Suprapubic skin (tissue), 3 donors: Measurements from ENCODE around the gene ZDHHC11.

Source experiments
- CTCF ChIP-seq, 2 donors: fragments of 200-600 bp in 1 of 2; fragments of 450-650 bp in 1 of 2; sonication (generic) in 1 of 2; IDR thresholded peaks; one replicate each; pipeline ENCODE4 v1.5.1; 2016 to 2019; ENCODE audit warnings: antibody characterized with exemption in 2 of 2, mild to moderate bottlenecking in 1 of 2, moderate library complexity in 1 of 2
- POLR2AphosphoS5 ChIP-seq, 3 donors: sonication (generic); formaldehyde crosslinking; IDR thresholded peaks; one replicate each; pipeline ENCODE4 v1.6.1; 2017; ENCODE audit warnings: antibody characterized with exemption in 3 of 3

GRCh38 chr5:757346-757930 is 93.3 kb downstream of the ZDHHC11 start:
- no peak for TF ChIP-seq CTCF (IDR thresholded peaks at IDR 0.05)
- TF ChIP-seq POLR2AphosphoS5 (IDR thresholded peaks at IDR 0.05): peak in 1 of 3 donors; percentile 5
